K562 (cell line): ENCODE measurements around the gene IDI2. TPM values are rescaled to one million over a fixed set of nuclear protein-coding genes. Genes with fewer than 3 reads are reported as not detected.

ENCODE experiments used
- ATAC-seq: fragments of 200-7000 bp; cut with Tn5 transposase; 3 replicates; pipeline ENCODE4 v1.9.1; 2020; ENCODE audit warnings: moderate library complexity
- BruUV-seq: library from RNA; stranded (reverse); fragments of 400-500 nt; replicated peaks from 2 replicates; lab custom pipeline; 2021; lab: Mats Ljungman, UMichigan
- CTCF ChIA-PET: fragments of 300-600 bp; formaldehyde crosslinking; extraction: SDS; loops from one replicate; lab custom pipeline; 2021; ENCODE audit warnings: low intra/inter-chr PET ratio; lab: Yijun Ruan, JAX
- POLR2A ChIA-PET: fragments of 300-600, 350-650 bp; sonication (Branson Sonifier 250); formaldehyde crosslinking; extraction: SDS; loops from one replicate; lab custom pipeline; 2021; ENCODE audit warnings: antibody characterized with exemption, inconsistent platforms; lab: Yijun Ruan, JAX
- DNase-seq, 4 experiments: peaks; one replicate each; pipeline versions ENCODE4 v3.0.0 to v3.0.0-alpha.2; 2011 to 2018; ENCODE audit warnings: low spot score in 3 of 4, mixed read lengths in 3 of 4; ENCODE audit errors: extremely low read depth in 1 of 4
- FAIRE-seq: peaks from 2 replicates; lab custom pipeline; 2011; peaks lifted over from hg19 to GRCh38; lab: Jason Lieb, UNC
- H2AFZ ChIP-seq: 2 replicates; pipeline ENCODE4 v1.6.0; 2011; ENCODE audit warnings: low read depth, low read length, control low read depth, inconsistent platforms
- H3K27ac ChIP-seq: fragments of 200-600 bp; 3 replicates; pipeline ENCODE4 v1.8.0; 2011; ENCODE audit warnings: low read depth, mild to moderate bottlenecking, control low read depth, inconsistent platforms, low read length, moderate library complexity, mixed read lengths; ENCODE audit errors: extremely low read depth
- H3K27me3 ChIP-seq, 2 experiments: fragments of 300-600 bp in 1 of 2; 2 replicates in 1 of 2; 3 replicates in 1 of 2; pipeline versions ENCODE4 v1.6.0 to v1.8.0; 2011; ENCODE audit warnings: inconsistent platforms in 2 of 2, low read length in 2 of 2, mild to moderate bottlenecking in 1 of 2, mixed read lengths in 1 of 2, moderate library complexity in 1 of 2; ENCODE audit not compliant: control insufficient read depth in 2 of 2, insufficient read depth in 2 of 2
- H3K36me3 ChIP-seq: fragments of 300-600 bp; 3 replicates; pipeline ENCODE4 v1.8.0; 2011; ENCODE audit warnings: mild to moderate bottlenecking, low read length, inconsistent platforms; ENCODE audit not compliant: control insufficient read depth, insufficient read depth
- H3K4me1 ChIP-seq, 2 experiments: fragments of 200-600 bp in 1 of 2; replicated peaks in 1 of 2; 2 replicates in 1 of 2; 3 replicates in 1 of 2; pipeline versions ENCODE4 v1.5.1 to v1.8.0; 2011; ENCODE audit warnings: inconsistent platforms in 2 of 2, low read length in 2 of 2, mild to moderate bottlenecking in 1 of 2, mixed read lengths in 1 of 2, moderate library complexity in 1 of 2; ENCODE audit not compliant: control insufficient read depth in 2 of 2, insufficient read depth in 2 of 2
- H3K4me2 ChIP-seq: 2 replicates; pipeline ENCODE4 v1.6.1; 2011; ENCODE audit warnings: low read length, control low read depth, inconsistent platforms, mixed read lengths; ENCODE audit not compliant: insufficient read depth
- H3K4me3 ChIP-seq: fragments of 200-600 bp; sonication (generic), shearing (Covaris generic); 2 replicates; pipeline ENCODE4 v1.5.1; 2016; ENCODE audit warnings: control low read depth, inconsistent platforms
- H3K79me2 ChIP-seq: fragments of 200-600 bp; 3 replicates; pipeline ENCODE4 v1.8.0; 2011; ENCODE audit warnings: low read length, inconsistent platforms; ENCODE audit not compliant: control insufficient read depth, insufficient read depth
- H3K9ac ChIP-seq, 2 experiments: 2 replicates each; pipeline versions ENCODE4 v1.6.0 to v1.6.1; 2011; ENCODE audit warnings: low read depth in 2 of 2, low read length in 2 of 2, control low read depth in 1 of 2, inconsistent platforms in 1 of 2, mild to moderate bottlenecking in 1 of 2, mixed read lengths in 1 of 2; ENCODE audit not compliant: insufficient read depth in 1 of 2
- H3K9me1 ChIP-seq: one replicate; pipeline ENCODE4 v1.6.0; 2011; ENCODE audit warnings: inconsistent platforms, mild to moderate bottlenecking, low read length, moderate library complexity; ENCODE audit not compliant: control insufficient read depth, insufficient read depth
- H3K9me3 ChIP-seq: replicated peaks from 2 replicates; pipeline ENCODE4 v1.5.1; 2011; ENCODE audit warnings: low read depth, low read length, inconsistent platforms; ENCODE audit not compliant: control insufficient read depth, insufficient read depth
- H4K20me1 ChIP-seq: replicated peaks from 2 replicates; pipeline ENCODE4 v1.6.1; 2011; ENCODE audit warnings: low read length, inconsistent platforms, mixed read lengths; ENCODE audit not compliant: control insufficient read depth, insufficient read depth
- GTF2F1 ChIP-seq: IDR thresholded peaks from 2 replicates; pipeline ENCODE4 v1.6.1; 2011; ENCODE audit warnings: low read depth, low read length, improper control_type of control experiment
- PHF20 ChIP-seq: fragments of 450-650 bp; IDR thresholded peaks from 2 replicates; pipeline ENCODE4 v1.6.1; 2018; ENCODE audit not compliant: partially characterized antibody
- PURB ChIP-seq: sonication (generic); formaldehyde crosslinking; IDR thresholded peaks from 2 replicates; pipeline ENCODE4 v1.9.0; 2021; ENCODE audit warnings: low read depth, mild to moderate bottlenecking, missing genetic modification reagents
- SIN3B ChIP-seq: fragments of 450-650 bp; IDR thresholded peaks from 2 replicates; pipeline ENCODE4 v1.6.1; 2017; ENCODE audit warnings: low read depth, mild to moderate bottlenecking, moderate library complexity
- TCF7 ChIP-seq: sonication (generic); IDR thresholded peaks from 2 replicates; pipeline ENCODE4 v1.6.1; 2016; ENCODE audit warnings: antibody characterized with exemption, borderline replicate concordance
- ZNF3 ChIP-seq: fragments of 250-450 bp; sonication (Bioruptor Pico); IDR thresholded peaks from 2 replicates; pipeline ENCODE4 v1.5.0; 2021; ENCODE audit warnings: mild to moderate bottlenecking, moderate library complexity
- ZZZ3 ChIP-seq: fragments of 450-650 bp; IDR thresholded peaks from 2 replicates; pipeline ENCODE4 v1.6.1; 2016; ENCODE audit warnings: antibody characterized with exemption, mild to moderate bottlenecking, moderate library complexity
- WGBS: fragments of 100-300 bp; shearing (Covaris generic); methylation state at CpG from one replicate; pipeline ENCODE4 v1.1.6; 2016; ENCODE audit warnings: low coverage, mixed read lengths; ENCODE audit not compliant: insufficient coverage; ENCODE audit errors: missing lambda C conversion rate; 5-methylcytosine and 5-hydroxymethylcytosine counted together
- in situ Hi-C: fragments of 300-500 bp; cut with MboI; formaldehyde crosslinking; loops from 4 replicates; pipeline ENCODE4 v1.15.0; 2018; ENCODE audit warnings: inconsistent platforms, mixed read lengths
- intact Hi-C: fragments of 100-400 bp; cut with micrococcal nuclease; formaldehyde crosslinking; loops from 2 replicates; pipeline ENCODE4 v1.14.2; 2022
- polyA plus RNA-seq, 8 experiments: library from polyadenylated mRNA; depleted of rRNA in 4 of 8; stranded (reverse) in 5 of 8; unstranded in 3 of 8; fragments of >200 nt; fragmentation: Nextera tagmentation in 2 of 8; fragmentation: Illumina TruSeq in 1 of 8; extraction: Ambion mirVana in 2 of 8; extraction: Trizol in 1 of 8; gene quantifications; 2 replicates each; pipeline versions ENCODE4 v1.2.1 to v1.2.3, GENCODE V29; 2011 to 2014; ENCODE audit warnings: inconsistent platforms in 1 of 8, missing spikeins in 1 of 8
- total RNA-seq, 7 experiments: library from RNA; depleted of rRNA in 6 of 7; stranded (reverse); fragments of >200 nt in 6 of 7; fragmentation: Illumina TruSeq in 2 of 7; extraction: Trizol in 2 of 7; gene quantifications; 2 replicates each; pipeline versions ENCODE4 v1.2.1 to v1.2.3, GENCODE V29; 2011 to 2021; ENCODE audit warnings: low replicate concordance in 1 of 7
- TF ChIP-seq, protein P1 (sequence below): fragments of 250-450 bp; sonication (Bioruptor Pico); IDR thresholded peaks from 2 replicates; pipeline ENCODE4 v1.5.1; 2021; ENCODE audit warnings: mild to moderate bottlenecking
- TF ChIP-seq, protein P2 (sequence below), 2 experiments: IDR thresholded peaks in 1 of 2; conservative IDR thresholded peaks in 1 of 2; 2 replicates each; pipeline ENCODE4 v1.6.1; 2016; ENCODE audit warnings: low read depth in 2 of 2, mild to moderate bottlenecking in 1 of 2, missing compliant biosample characterization in 1 of 2, missing genetic modification characterization in 1 of 2, moderate library complexity in 1 of 2

IDI2 gene
- total and polyA plus RNA-seq, 9 of the 15 experiments (the other 6 are each of a cell fraction or from before 2014, with no cell fraction given): not detected

DNA sequence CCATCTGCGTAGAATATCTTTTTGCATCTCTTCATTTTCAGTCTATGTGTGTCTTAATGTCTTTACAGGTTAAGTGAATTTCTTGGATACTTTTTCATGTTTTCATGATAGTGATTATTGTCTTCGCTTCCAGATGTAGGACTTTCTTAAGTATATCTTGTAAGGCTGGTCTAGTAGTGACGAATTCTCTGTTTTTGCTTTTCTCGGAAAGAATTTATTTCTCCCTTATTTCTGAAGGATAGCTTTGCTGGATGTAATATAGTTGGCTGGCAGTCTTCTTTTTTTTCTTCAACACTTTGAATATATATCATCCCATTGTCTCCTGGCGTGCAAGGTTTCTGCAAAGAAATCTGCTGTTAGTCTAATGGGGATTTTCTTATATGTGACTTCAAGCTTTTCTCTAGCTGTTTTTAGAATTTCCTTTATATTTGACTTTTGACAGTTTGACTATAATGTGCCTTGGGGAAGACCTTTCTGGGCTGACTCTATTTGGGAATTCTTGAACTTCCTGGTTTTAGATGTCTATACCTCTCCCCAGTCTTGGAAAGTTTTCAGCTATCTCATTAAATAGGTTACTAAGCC, 23.1 kb downstream of the IDI2 start:
- POLR2A ChIA-PET: interaction anchor here (0.5 to 3.0 kb wide), 5 partner anchors 9 to 122 kb away, joined by 3 to 20 read pairs (median 3); partner anchors contain the start of gene GTPBP4
- ATAC-seq (no peak), DNase-seq (no peak)

DNA sequence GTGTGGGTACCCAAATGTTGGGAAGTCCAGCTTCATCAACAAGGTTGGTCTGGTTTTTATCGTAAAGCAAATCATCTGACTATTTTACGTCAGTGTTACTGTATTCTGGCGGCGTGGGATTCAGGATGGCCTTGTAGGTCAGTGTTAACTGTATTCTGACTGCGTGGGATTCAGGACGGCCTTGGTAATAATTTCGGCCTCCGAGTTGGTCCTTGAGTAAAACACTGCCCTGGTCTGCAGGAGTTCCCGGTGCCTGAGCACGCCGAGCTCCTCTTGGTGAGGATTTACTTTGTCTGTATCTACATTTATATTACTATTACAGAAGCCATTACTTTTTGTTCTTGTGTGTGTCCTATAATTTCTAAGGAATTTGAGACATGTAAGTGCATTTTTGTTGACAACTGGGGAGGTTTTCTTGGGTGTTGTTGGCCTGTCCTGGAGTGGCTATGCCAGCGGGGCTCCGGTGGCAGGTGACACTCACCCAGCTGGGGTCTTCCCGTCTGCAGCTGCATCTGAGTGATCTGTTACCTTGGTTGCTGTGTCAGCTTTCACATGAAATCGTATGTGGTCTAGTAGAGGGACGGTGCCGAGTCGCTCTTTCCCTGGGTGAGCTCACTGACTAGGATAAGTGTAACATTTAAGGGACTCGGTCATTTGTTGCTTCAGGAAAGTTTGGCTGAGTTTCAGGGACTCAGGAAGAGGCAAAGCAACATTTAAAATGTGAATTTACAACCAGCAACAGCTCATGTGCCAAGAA, 28.2 kb downstream of the IDI2 start:
- H3K36me3 ChIP-seq: peaks cover 99% of the 10 kb centered on the region
- no peaks in the 10 kb centered on the region; the same call in none of the 2 replicates for H4K20me1 ChIP-seq
- no peaks in the 10 kb centered on the region for H3K4me1 ChIP-seq
- no peak overlapping the region for H2AFZ ChIP-seq
- H3K9me1 ChIP-seq: no peaks in the 10 kb centered on the region
- H3K4me3 ChIP-seq: no peak overlapping the region
- peaks cover 65% of the 10 kb centered on the region for H3K79me2 ChIP-seq
- H3K9ac ChIP-seq: no peak overlapping the region
- ATAC-seq: no peak
- no peaks in the 10 kb centered on the region; the same call in 1 of the 2 replicates for H3K9me3 ChIP-seq
- H3K4me2 ChIP-seq: no peak overlapping the region
- CTCF ChIA-PET: no interaction called here
- POLR2A ChIA-PET: interaction anchor here (0.8 to 1.5 kb wide), 3 partner anchors 10 to 20 kb away, joined by 3 to 8 read pairs (median 7); partner anchors contain the start of gene GTPBP4
- no peak for FAIRE-seq
- DNase-seq: no peak
- 89% methylated on average over 19 of the region's 19 CpGs for WGBS
- no TSS peak for BruUV-seq
- H3K27ac ChIP-seq: no peak overlapping the region
- no peaks in the 10 kb centered on the region for H3K27me3 ChIP-seq
- intact Hi-C loops: no loop called here
- in situ Hi-C loops: no loop called here
- TF ChIP-seq PURB (CRISPR knock-in tag): no peak
- TF ChIP-seq PHF20: no peak
- TF ChIP-seq, protein P1, sequence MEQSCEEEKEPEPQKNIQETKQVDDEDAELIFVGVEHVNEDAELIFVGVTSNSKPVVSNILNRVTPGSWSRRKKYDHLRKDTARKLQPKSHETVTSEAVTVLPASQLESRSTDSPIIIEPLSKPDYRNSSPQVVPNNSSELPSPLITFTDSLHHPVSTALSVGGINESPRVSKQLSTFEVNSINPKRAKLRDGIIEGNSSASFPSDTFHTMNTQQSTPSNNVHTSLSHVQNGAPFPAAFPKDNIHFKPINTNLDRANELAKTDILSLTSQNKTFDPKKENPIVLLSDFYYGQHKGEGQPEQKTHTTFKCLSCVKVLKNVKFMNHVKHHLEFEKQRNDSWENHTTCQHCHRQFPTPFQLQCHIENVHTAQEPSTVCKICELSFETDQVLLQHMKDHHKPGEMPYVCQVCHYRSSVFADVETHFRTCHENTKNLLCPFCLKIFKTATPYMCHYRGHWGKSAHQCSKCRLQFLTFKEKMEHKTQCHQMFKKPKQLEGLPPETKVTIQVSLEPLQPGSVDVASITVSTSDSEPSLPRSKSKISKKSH (CRISPR knock-in tag): no peak
- no peak for TF ChIP-seq ZNF3 (CRISPR knock-in tag)
- no peak for TF ChIP-seq GTF2F1
- TF ChIP-seq SIN3B: no peak
- no peak for TF ChIP-seq ZZZ3
- TF ChIP-seq, protein P2, sequence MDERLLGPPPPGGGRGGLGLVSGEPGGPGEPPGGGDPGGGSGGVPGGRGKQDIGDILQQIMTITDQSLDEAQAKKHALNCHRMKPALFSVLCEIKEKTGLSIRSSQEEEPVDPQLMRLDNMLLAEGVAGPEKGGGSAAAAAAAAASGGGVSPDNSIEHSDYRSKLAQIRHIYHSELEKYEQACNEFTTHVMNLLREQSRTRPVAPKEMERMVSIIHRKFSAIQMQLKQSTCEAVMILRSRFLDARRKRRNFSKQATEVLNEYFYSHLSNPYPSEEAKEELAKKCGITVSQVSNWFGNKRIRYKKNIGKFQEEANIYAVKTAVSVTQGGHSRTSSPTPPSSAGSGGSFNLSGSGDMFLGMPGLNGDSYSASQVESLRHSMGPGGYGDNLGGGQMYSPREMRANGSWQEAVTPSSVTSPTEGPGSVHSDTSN (CRISPR knock-in tag; IDR thresholded peaks at IDR 0.05; ENCODE audit: low read depth): no peak
- TF ChIP-seq, protein P2 (tag; conservative IDR thresholded peaks at IDR 0.05; ENCODE audit: low read depth): no peak

More for the DNA sequence above, 23.1 kb downstream of the IDI2 start:
- no peak for TF ChIP-seq TCF7
- WGBS: 99% methylated on average over 5 of the region's 5 CpGs
- peaks cover 0 to under 1% of the 10 kb centered on the region in 2 experiments; a peak in 1 of 5 replicates for H3K4me1 ChIP-seq
- H4K20me1 ChIP-seq: peaks cover 9% of the 10 kb centered on the region
- FAIRE-seq: no peak
- peaks cover 99% of the 10 kb centered on the region for H3K36me3 ChIP-seq
- no peak overlapping the region for H3K4me2 ChIP-seq
- no peak overlapping the region for H2AFZ ChIP-seq
- no peak overlapping the region for H3K9ac ChIP-seq
- peaks cover 59% of the 10 kb centered on the region for H3K79me2 ChIP-seq
- no TSS peak for BruUV-seq
- intact Hi-C loops: no loop called here
- in situ Hi-C loops: no loop called here
- CTCF ChIA-PET: no interaction called here
- no peaks in the 10 kb centered on the region; the same call in 1 of the 2 replicates for H3K9me3 ChIP-seq
- H3K4me3 ChIP-seq: no peak overlapping the region
- no peak overlapping the region for H3K27ac ChIP-seq
- no peaks in the 10 kb centered on the region for H3K27me3 ChIP-seq
- H3K9me1 ChIP-seq: peaks cover 5% of the 10 kb centered on the region
